GM19099 (cell line): ENCODE results near the gene ELFN1.

Source experiments
- POLR2A ChIP-seq: IDR thresholded peaks from 3 replicates; pipeline ENCODE4 v1.6.1; 2011; ENCODE audit warnings: low read depth; ENCODE audit not compliant: insufficient read length; ENCODE audit errors: extremely low read depth

Gene ELFN1

DNA sequence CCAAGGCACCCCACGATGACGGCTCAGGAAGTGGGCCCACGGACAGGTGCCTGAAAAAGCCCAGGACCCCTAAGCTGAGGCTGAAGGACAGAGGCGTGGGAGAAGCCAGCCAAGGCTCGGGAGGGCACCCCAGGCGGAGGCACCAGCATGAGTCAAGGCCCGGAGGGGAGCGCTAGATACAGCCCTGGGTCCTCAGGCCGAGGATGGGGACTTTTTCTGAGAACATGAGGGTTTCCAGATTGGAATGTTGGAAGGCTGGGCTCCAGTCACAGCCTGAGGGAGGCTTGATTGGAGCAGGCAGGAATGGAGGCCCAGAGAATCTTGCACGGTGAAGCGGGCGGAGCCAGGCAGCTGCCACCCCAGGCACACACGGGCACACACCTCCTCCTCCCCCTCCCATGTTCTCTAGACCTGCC, 19.0 kb upstream of the ELFN1 start:
- TF ChIP-seq POLR2A, result no peak

DNA sequence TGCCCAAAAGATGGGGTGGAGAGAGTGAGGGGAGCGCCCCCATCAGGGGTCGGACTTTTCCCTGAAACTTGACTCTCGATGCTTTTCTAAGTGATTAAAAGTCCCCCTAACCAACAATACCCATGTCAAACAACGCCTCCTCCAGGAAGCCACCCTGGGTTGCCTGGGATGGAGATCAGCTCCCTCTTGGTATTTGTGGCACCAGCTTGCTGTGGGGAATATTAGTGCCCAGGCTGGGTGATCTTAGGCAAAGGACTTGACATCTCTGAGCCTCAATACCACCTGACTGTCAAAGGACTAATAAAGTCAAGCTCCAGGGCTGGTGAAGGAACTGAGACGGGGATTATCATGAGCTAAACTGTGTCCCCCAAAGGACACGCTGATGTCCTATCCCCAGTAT, 18.2 kb upstream of the ELFN1 start:
- TF ChIP-seq POLR2A, result no peak

DNA sequence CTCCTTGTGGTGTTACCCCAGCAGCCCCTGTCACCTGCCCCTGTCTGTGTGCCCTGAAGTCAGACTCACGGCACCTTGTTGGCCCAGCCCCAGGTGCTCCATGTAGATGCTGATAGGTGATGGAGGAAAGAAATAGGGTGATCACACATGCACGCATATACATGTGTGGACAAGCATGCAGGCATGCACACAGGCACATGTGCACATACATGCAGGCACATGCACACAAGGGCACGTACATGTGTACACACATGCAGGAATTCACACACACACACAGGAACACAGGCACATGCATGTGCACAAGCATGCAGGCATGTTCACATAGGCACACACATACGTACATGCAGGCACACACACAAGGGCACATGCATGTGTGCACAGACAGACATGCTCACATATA, 16.6 kb upstream of the ELFN1 start:
- TF ChIP-seq POLR2A, result no peak

DNA sequence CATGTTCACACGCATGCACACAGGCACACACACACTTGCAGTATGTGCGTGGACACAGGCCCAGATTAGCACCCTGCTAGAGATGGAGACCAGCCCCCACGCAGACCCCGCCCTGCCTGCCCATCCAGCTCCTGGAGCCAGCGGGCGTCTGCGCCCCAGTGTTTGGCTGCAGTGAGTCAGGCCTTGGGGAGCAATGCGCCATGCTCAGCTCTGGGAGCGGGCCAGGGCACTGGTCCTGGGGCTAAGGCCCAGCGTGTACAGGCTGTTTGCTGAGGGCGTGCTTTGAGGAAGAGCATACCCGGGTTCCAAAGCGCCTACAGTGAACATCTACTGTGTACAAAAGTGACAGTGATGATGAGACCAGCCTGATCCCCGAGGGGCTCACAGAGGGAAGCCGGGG, 16.0 kb upstream of the ELFN1 start:
- no peak for TF ChIP-seq POLR2A

DNA sequence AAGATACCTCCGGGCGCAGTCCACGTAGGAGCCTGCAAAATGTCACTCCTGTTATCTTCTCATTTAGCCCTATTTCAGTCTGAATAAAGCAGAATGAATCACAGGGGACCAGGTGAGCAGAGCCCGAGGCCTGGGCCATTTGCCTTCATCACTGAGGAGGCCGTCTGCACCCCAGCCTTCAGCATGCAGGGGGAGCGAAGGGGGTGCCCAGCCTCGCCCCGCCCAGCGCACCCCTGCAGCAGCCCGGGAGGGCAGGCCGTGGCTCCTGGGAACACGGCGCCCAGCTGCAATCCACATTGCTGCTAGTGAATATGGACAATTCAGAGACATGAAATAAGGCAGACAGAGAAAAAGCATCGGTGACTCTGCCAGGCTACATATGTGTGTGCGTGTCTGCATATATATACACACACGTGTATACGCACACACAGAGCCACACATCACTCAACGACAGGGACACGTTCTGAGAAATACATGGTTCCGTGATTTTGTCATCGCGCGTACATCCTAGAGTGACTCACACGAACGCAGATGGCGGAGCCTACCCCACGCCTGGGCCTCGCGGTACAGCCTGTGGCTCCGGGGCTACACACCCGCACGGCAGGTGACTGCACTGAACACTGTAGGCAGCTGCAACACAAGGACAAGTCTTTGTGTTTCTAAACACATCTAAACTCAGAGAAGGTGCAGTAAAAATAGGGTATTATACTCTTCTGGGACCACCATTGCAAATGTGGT, 15.2 kb upstream of the ELFN1 start:
- no peak for TF ChIP-seq POLR2A

DNA sequence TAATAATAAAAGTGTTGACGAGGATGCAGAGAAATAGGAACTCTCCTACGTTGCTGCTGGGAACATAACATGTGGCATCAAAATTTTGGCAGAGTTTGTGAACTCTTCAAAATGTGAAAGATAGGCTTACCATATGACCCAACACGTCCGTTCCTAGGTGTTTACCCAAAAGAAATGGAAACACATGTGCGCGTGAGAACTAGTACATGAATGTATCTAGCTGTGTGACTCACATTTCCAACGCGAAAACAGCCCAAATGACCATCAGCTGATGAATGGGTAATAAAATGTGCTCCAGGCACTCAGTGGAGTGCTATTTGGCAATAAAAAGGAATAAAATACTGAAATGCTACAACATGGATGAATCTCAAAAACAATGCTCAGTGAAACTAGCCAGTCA, 10.4 kb upstream of the ELFN1 start:
- TF ChIP-seq POLR2A, result no peak

DNA sequence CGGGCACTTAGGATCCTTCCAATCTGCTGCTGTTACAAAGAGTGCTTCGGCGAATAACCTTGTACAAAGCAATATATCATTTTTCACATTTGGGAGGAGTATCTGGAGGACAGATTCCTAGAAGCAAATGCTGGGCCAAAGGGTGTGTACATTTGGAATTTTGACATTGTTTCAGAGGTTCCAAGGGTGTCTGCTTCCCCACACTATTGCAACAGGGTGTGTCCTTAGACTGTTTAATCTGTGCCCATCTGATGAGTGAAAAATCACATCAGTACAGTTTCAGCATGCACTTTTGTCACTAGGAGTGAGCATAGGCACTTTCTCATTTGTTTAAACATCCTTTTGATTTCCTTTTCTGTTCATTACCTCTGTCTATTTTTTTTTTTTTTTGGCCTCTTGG, 8.6 kb upstream of the ELFN1 start:
- TF ChIP-seq POLR2A, result no peak

DNA sequence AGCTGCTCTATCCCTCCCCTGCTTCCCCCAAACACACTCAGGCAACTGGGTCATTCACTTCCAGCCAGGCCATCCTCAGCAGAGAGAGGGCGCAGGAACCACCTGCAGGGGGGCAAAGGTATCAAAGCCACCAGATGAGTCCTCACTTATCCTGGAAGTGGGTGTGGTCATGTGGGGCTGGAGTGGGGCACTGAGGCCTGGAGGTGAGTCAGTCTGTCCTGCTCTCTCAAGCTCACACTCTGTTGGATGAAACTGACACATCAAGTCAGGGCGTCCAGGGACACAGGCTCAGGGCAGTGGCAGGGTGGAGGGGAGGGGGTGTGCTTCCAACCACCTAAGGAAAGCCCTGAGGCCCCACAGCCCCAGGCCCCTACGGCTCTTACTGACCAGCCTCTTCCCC, 8.0 kb upstream of the ELFN1 start:
- TF ChIP-seq POLR2A, result no peak

DNA sequence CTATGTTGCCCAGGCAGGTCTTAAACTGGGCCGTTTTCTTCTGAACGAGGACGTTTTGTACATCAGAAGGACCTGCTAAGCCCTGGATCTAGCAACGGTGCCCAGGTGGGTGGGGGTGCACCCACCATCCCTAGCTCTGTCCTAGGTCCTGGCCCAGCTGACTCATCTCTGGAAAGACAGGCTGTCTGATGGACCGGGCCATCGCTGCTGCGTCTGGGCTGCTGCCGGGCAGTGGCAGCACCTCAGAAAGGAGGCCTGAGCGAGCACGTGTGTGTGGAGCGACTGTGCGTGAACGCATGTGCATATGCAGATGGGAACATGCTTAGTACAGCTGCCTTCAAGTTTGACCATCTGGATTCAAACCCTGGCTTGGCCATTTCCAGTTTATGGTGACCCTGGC, 7.3 kb upstream of the ELFN1 start:
- no peak for TF ChIP-seq POLR2A

DNA sequence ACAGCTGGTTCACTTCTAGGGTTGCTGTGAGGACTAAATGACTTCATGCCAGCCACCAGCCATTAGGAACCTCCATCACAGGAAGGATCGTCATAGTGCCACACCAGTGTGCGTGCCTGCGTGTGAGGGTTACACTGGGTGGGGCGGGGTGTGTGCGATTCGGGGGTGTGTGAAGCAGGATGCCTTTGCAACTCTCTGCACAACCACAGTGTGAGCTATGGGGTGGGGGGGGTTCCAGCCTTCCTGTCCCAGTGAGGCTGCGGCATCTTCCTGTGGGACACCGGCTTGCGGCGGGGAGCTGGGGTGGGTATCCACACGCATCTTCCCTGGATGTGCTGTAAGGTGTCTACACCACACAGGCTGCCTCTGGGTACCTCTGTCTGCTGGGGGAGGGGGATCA, 6.9 kb upstream of the ELFN1 start:
- TF ChIP-seq POLR2A, result no peak

DNA sequence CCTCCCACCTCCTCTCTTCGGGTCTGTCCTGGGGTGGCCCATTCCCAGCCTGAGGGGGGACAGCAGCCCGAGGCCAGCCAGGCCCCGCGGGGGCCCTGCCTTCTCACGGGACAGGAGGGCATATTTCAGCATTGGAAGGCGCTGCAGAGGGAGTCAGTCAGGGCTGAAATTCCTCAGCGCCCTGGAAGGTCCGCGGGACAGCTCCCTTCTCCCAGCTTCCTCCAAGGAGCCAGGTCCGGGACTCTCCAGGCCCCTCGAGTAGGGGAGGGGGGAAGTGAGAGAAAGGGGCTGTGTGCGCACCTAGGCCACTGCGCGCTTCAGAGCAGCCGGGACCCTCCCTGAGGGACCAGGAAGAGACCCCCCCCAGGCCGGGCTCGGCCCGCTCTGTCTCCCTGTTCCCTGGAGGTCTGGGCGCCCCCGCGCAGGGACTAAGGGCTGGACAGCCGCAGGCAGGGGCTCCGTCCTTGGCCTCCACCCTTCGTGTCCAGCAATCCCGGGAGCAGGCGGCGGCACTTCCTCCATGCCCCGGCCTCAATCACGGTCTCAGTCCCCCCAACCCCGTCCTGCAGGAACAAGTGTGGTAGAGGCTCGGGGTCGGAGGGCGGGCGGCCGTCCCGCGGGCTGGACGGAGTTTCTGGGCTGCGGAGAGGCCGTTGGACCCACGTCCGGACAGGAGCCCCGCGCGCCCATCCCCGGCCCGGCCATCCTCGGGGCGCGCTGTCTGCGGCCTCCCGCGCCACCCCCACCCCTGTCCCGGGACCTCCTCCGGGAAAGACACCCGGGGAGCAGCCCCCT, 6.0 kb upstream of the ELFN1 start:
- TF ChIP-seq POLR2A, result no peak

DNA sequence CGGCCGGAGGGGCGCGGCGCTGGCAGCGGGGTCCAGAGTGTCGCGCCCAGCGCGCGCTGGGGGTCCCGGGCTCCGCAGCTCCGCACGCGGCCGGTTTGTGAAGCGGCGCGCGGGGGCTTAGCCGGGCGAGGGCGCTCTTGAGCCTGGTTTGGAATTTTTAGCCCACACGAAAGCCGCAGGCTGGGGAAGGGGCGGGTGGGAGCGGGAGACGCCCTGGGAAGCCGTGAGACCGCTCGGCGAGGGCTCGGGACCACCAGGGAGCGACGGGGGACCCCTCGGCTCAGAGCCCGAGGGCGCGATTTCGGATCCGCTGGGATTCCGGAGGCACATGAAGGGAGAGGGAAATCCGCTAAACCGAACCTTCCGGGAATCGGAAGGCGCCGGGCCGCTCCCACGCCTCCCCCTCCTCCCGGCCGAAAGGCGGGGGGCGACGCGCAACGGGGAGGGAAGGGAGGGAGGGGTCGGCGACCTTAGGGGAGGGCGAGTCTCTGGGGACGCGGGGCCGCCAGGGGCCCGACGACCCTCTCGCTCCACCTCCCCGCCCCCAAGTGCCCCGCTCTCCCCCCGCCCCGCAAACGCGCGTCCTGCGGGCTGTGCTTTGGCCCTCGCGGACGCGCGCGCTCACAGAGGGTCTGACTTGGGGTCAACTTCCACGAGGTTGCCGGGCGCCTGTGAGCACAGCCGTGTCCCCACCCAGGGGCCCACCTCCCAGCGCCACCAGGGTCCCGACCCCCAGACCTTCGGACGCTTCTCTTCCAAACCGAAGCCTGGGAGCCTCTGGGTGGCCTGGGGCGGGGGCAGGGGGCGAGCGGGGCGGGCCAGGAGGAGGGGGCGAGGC, 5.1 kb upstream of the ELFN1 start:
- TF ChIP-seq POLR2A, result no peak

DNA sequence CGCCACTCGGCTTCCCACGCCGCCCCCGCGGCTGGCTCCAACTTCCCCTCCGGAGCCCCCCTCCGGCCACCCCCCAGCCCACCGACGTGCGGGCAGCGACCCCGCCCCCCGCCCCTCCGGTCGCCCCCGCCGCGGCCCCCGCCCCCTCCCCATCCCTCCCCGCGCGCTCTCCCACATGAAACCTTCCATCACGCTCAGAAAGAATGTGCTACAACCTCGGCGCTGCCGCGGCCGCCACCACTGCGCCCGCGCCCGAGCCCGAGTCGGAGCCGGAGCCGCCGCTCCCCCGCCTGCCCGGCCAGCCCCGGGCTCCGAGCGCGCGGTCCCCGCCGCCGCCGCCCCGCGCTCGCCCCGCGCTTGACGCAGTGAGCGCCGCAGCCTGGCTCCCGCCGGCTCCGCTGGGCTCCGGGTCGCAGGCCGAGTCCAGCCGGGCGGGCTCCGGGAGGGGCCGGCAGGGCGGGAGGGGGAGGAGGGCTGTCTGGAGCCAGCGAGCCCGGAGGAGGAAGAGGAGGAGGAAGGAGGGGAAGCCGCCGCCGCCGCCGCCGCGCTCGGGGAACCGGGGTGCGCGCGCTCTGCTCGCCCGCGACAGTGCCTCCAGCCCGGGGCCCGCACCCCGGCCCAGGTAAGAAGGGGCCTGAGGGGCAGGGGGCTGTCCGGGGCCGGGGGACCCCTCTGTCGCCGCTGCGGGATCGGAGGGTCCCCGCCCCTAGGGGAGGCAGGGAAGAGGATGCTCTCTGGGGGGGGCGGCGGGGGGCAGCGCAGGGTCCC, 4.3 kb upstream of the ELFN1 start:
- no peak for TF ChIP-seq POLR2A

DNA sequence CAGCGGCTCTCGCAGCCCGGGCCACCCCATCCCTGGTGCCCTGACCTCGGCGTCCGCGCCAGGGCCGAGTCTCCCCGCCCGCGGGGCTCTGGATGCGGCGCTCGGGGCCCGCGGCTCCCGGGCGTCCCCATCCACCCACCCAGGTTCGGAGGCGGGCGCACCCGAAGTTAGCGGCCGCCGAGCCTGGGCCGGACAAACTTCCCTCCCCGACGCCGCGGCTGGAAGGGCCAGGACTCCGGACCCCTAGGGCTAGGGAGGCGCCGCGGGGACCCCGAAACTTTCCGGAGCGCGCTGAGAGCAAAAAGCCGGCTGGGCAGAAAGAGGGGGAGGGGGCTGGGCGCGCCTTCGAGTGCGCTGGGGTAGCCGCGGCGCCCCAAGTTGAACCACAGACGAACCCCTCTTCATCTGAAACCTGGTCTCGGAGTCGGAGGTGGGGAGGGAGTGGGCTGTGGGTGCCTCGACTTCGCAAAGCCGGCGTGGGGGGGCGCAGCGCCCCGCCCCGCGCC, 3.7 kb upstream of the ELFN1 start:
- no peak for TF ChIP-seq POLR2A

DNA sequence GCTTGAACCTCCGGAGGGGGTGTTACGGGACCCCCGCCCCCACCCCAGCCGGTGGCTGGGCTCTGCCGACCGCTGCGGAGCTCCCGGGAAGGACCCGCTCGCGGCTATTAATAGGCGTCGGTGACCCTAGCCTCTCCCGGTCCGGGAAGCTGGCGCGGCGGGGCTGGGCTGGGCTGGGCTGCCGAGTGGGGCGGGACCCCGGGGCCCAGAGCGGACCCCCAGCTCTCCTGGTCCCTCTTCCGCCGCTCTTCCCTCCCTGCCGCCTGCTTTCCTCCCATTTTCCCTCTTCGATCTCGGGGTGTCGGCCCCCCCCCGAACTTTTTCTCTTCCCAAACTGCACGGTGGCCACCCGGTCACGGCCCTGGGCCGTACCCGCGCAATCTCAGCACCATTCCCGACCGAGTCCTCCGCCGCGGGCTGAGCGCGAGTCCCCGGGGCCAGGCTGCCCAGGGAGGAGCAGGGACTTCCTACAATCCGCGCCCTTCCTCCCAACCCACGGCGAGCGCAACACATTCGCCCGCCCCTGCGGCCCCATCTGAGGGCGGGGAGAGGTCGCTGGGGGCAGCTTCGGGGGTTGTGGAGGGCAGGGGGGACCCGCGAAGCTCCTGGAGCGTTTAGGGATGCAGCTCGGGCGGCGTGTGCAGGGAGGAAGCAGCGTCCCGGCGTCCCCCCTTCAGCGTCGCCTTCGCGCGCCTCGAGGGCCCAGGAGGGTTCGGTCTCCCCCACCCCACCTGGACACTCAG, 3.1 kb upstream of the ELFN1 start:
- no peak for TF ChIP-seq POLR2A
